Smooth muscle cell of the coronary artery (primary cell): ENCODE data around the gene FOXJ3. TPM values are rescaled to one million over a fixed set of nuclear protein-coding genes. Genes with fewer than 3 reads are reported as not detected.

Experiments used
- total RNA-seq: library from RNA; depleted of rRNA; stranded (reverse); fragments of >200 nt; gene quantifications from 2 replicates; pipeline ENCODE4 v1.2.3, GENCODE V29; 2014; ENCODE audit warnings: low replicate concordance

Gene FOXJ3
- total RNA-seq, result 9.7 and 9.9 TPM in 2 replicates

DNA sequence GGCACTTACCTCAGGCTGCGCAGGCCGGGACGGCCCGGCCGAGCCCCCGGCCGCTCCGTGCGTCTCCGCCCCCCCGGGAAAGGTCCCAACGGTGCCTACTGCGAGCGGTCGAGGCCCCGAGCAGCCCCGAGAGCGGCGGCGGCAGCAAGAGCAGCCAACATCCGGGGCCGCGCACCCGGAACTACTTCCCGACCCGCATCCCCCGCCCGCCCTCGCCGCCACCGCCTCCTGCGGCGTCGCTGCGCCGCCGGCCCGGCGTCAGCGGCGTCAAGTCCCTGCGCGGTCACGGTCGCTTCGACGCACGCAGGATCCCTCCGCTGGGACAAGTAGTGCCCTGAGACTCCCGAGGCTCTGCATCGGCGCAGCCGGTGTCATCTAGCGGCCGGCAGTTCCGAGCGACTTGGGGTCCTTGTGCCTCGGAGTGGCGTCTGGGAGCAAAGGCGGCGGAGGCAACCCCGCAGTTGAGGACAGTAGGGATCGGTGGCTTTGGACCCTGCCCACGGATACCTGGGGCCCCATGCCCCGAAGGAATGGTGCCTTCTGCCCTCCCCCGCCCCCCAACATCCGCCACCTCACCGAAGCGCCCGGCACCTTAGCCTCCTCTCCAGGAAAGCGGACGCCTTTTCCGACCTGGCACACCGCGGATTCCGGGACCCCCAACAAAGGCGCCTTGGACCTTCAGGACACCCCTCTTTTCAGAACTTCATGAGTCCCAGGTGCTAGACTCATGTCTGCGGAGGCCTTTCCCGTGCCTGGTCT lies at the start of gene FOXJ3:
TSS of gene FOXJ3 (minus strand) at position 186 of the 759 bp plus-strand sequence. CDS start 24,142 bp downstream, outside the sequence.

DNA sequence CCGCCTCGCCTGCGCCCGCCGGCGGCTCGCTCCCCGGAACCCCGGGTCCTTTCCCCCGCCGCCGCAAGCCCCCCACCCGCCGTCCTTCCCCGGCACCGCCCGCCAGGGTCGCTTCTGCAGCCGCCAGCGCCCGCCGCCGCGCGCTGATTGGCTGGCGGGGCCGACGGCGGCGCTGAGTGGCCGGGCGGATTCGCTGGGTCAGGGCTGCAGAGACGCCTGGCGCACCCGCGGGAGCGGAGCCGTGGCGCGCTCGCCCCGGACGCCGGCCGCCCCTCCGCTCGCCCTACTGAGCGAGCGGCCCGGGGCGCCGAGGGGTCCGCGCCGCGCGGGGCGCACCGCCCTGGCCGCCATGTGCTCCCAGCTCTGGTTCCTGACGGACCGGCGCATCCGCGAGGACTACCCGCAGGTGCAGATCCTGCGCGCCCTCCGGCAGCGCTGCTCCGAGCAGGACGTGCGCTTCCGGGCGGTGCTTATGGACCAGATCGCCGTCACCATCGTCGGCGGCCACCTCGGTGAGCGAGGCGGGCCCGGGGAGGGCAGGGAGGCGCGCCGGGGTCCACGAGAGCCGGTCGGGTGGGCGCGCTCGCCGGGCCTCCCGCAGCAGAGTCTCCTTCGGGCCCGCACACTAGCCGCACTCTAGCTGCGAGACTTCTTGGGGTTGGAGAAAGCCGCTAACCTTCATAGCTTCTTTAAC lies 45.7 kb upstream of the FOXJ3 start, which contains the start of gene RIMKLA:
TSS of gene RIMKLA (plus strand) at position 207 of the 694 bp plus-strand sequence. CDS start at position 350, 143 bp downstream.

DNA sequence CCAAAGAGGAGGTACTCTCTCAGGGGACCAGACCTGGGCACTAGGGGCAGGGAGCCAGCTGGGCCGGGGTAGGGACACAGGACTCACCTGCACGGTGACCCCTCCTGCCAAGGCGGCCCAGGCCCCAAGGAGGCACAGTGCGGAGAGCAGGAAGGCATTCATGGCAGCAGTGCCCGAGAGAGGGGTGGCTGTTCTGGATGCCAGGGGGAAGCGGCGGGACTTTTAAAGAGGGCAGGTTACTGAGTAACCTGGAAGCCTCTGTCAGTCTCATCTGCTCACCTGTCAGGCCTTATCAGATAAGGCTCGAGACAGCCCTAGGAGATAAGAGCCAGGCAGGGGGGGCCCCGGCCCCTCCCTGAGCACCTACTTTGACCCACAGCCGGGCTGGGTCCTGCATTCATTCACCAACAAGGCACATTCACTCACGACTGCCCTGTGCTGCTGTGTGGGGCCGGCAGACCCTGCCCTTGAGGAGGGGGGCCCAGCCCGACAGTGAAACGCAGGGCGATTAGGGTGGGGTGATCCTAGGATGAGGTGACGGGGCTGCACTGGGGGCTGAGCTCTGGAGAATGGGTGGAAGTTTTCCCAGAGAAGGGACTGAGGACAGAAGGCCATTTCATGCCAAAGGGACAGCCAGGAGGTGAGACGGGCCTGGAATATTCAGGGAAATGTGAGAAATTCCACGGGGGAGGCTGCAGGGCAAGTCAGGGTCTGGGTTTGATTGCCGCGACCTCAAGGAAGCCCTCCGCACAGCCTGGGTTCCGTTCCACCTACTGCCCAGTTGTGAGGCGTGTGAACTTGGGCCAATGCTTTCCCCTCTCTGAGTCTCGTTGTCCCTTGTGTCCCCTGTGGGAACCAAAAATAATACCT lies 170.2 kb downstream of the FOXJ3 start, which contains the start of gene GUCA2A:
TSS of gene GUCA2A (minus strand) at position 195 of the 870 bp plus-strand sequence. CDS start at position 162, 33 bp downstream.

DNA sequence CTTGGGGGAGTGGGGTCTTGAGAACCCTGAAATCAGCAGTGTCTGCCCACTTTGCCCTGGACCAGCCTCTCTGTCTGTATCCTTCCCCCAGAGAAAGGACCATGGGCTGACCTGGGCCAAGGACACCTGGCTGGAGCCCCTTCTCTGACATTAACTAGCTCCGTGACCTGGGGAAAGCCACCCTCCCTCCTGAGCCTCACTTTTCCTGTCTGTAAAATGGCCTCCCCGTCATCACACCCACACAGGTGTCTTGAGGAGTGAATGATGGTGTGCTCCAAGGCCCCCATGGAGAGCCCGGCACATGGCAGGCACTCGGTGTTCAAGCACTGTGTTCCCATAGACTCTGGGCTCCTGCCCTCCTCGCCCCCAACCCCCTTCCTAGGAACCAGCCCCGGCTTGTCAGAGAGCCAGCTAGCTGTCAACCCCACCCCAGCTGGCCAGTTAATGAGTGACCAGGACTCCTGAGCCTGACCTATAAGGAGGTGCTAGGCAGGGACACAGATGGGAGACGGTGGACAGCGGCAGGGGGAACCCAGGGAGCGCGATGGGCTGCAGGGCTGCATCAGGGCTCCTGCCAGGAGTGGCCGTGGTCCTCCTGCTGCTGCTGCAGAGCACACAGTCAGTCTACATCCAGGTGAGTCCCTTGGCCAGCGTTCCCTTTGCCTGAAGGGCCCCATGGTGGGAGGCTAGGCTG lies 182.0 kb downstream of the FOXJ3 start, which contains the start of gene GUCA2B:
TSS of gene GUCA2B (plus strand) at position 504 of the 694 bp plus-strand sequence. CDS start at position 545, 41 bp downstream.

Other genes starting within 250 kb of the FOXJ3 start
- gene GUCA2B, start 181.8 kb downstream of the FOXJ3 start, total RNA-seq, result not detected in 2 replicates
- not detected in 2 replicates for gene GUCA2A, start 170.5 kb downstream of the FOXJ3 start, total RNA-seq
- gene RIMKLA, start 45.6 kb upstream of the FOXJ3 start, total RNA-seq, result not detected in 2 replicates
- 0.15 and 0.59 TPM in 2 replicates for gene ZMYND12, start 120.8 kb upstream of the FOXJ3 start, total RNA-seq
- 10.6 and 22.7 TPM in 2 replicates for gene PPCS, start 121.3 kb upstream of the FOXJ3 start, total RNA-seq
- 0.38 and 1.8 TPM in 2 replicates for gene CCDC30, start 128.1 kb upstream of the FOXJ3 start, total RNA-seq